MM.1S (cell line): ENCODE data around the gene ANAPC16.

Experiments
- CTCF ChIP-seq: fragments of 300-600 bp; sonication (generic); IDR thresholded peaks from 2 replicates; pipeline ENCODE4 v1.5.1; 2016; ENCODE audit warnings: antibody characterized with exemption, low read length, mixed read lengths
- EZH2 ChIP-seq: fragments of 300-600 bp; sonication (generic); optimal IDR thresholded peaks from 2 replicates; pipeline ENCODE3; 2017; ENCODE audit warnings: low read depth, mild to moderate bottlenecking, antibody characterized with exemption, low read length, mixed read lengths
- EZH2phosphoT487 ChIP-seq: fragments of 300-600 bp; sonication (generic); IDR thresholded peaks from 2 replicates; pipeline ENCODE4 v1.6.1; 2018; ENCODE audit warnings: antibody characterized with exemption, low read length

- no peak for TF ChIP-seq CTCF
- TF ChIP-seq EZH2 = no peak
- no peak for TF ChIP-seq EZH2phosphoT487
Observed at GRCh38 chr10:72186982-72187330, 28.9 kb upstream of the ANAPC16 start.
